Measurements from ENCODE around the gene LIPF. TPM values are rescaled to one million over a fixed set of nuclear protein-coding genes. Genes with fewer than 3 reads are reported as not detected.

LIPF gene
- total and polyA plus RNA-seq, 4 donors: not detected

Other genes with a start within 250 kb of the LIPF start
- gene RNLS, start 81.1 kb upstream of the LIPF start, total RNA-seq: 10 to 100 TPM in 1 of 2 donors, 1 to 10 TPM in 1; 8.3 to 16.1 TPM
- gene RNLS, start 81.1 kb upstream of the LIPF start, polyA plus RNA-seq (ENCODE audit: insufficient read length in 2 of 2): 1 to 10 TPM; 6.1 to 7.1 TPM
- under 1 TPM; 0.28 to 0.40 TPM for gene LIPJ, start 77.7 kb upstream of the LIPF start, total RNA-seq
- gene LIPJ, start 77.7 kb upstream of the LIPF start, polyA plus RNA-seq (ENCODE audit: insufficient read length in 2 of 2): under 1 TPM; 0.30 to 0.73 TPM
- gene LIPK, start 41.8 kb downstream of the LIPF start, total RNA-seq: not detected
- not detected for gene LIPK, start 41.8 kb downstream of the LIPF start, polyA plus RNA-seq (ENCODE audit: insufficient read length in 2 of 2)
- under 1 TPM in 1 of 2 donors, not detected in 1; 0.30 TPM for gene LIPN, start 95.6 kb downstream of the LIPF start, total RNA-seq
- not detected for gene LIPN, start 95.6 kb downstream of the LIPF start, polyA plus RNA-seq (ENCODE audit: insufficient read length in 2 of 2)
- not detected for gene LIPM, start 138.3 kb downstream of the LIPF start, total RNA-seq
- gene LIPM, start 138.3 kb downstream of the LIPF start, polyA plus RNA-seq (ENCODE audit: insufficient read length in 2 of 2): under 1 TPM in 1 of 2 donors, not detected in 1; 0.21 TPM
- gene ANKRD22, start 187.4 kb downstream of the LIPF start, total RNA-seq: under 1 TPM; 0.17 to 0.59 TPM
- under 1 TPM in 1 of 2 donors, not detected in 1; 0.70 TPM for gene ANKRD22, start 187.4 kb downstream of the LIPF start, polyA plus RNA-seq (ENCODE audit: insufficient read length in 2 of 2)
- 10 to 100 TPM; 10.2 to 23.9 TPM for gene STAMBPL1, start 215.8 kb downstream of the LIPF start, total RNA-seq
- gene STAMBPL1, start 215.8 kb downstream of the LIPF start, polyA plus RNA-seq (ENCODE audit: insufficient read length in 2 of 2): 10 to 100 TPM in 1 of 2 donors, 1 to 10 TPM in 1; 8.4 to 10.4 TPM

Data from spinal cord (tissue), 4 donors.